K562 (cell line): ENCODE measurements around the gene PTGES3. TPM values are rescaled to one million over a fixed set of nuclear protein-coding genes. Genes with fewer than 3 reads are reported as not detected.

Experiments used
- ATAC-seq: fragments of 200-7000 bp; cut with Tn5 transposase; 3 replicates; pipeline ENCODE4 v1.9.1; 2020; ENCODE audit warnings: moderate library complexity
- BruUV-seq: library from RNA; stranded (reverse); fragments of 400-500 nt; replicated peaks from 2 replicates; lab custom pipeline; 2021; lab: Mats Ljungman, UMichigan
- CTCF ChIA-PET: fragments of 300-600 bp; formaldehyde crosslinking; extraction: SDS; loops from one replicate; lab custom pipeline; 2021; ENCODE audit warnings: low intra/inter-chr PET ratio; lab: Yijun Ruan, JAX
- POLR2A ChIA-PET: fragments of 300-600, 350-650 bp; sonication (Branson Sonifier 250); formaldehyde crosslinking; extraction: SDS; loops from one replicate; lab custom pipeline; 2021; ENCODE audit warnings: antibody characterized with exemption, inconsistent platforms; lab: Yijun Ruan, JAX
- DNase-seq, 4 experiments: peaks; one replicate each; pipeline versions ENCODE4 v3.0.0 to v3.0.0-alpha.2; 2011 to 2018; ENCODE audit warnings: low spot score in 3 of 4, mixed read lengths in 3 of 4; ENCODE audit errors: extremely low read depth in 1 of 4
- FAIRE-seq: peaks from 2 replicates; lab custom pipeline; 2011; peaks lifted over from hg19 to GRCh38; lab: Jason Lieb, UNC
- H2AFZ ChIP-seq: 2 replicates; pipeline ENCODE4 v1.6.0; 2011; ENCODE audit warnings: low read depth, low read length, control low read depth, inconsistent platforms
- H3K27ac ChIP-seq: fragments of 200-600 bp; 3 replicates; pipeline ENCODE4 v1.8.0; 2011; ENCODE audit warnings: low read depth, mild to moderate bottlenecking, control low read depth, inconsistent platforms, low read length, moderate library complexity, mixed read lengths; ENCODE audit errors: extremely low read depth
- H3K27me3 ChIP-seq, 2 experiments: fragments of 300-600 bp in 1 of 2; 2 replicates in 1 of 2; 3 replicates in 1 of 2; pipeline versions ENCODE4 v1.6.0 to v1.8.0; 2011; ENCODE audit warnings: inconsistent platforms in 2 of 2, low read length in 2 of 2, mild to moderate bottlenecking in 1 of 2, mixed read lengths in 1 of 2, moderate library complexity in 1 of 2; ENCODE audit not compliant: control insufficient read depth in 2 of 2, insufficient read depth in 2 of 2
- H3K36me3 ChIP-seq: fragments of 300-600 bp; 3 replicates; pipeline ENCODE4 v1.8.0; 2011; ENCODE audit warnings: mild to moderate bottlenecking, low read length, inconsistent platforms; ENCODE audit not compliant: control insufficient read depth, insufficient read depth
- H3K4me1 ChIP-seq, 2 experiments: fragments of 200-600 bp in 1 of 2; replicated peaks in 1 of 2; 2 replicates in 1 of 2; 3 replicates in 1 of 2; pipeline versions ENCODE4 v1.5.1 to v1.8.0; 2011; ENCODE audit warnings: inconsistent platforms in 2 of 2, low read length in 2 of 2, mild to moderate bottlenecking in 1 of 2, mixed read lengths in 1 of 2, moderate library complexity in 1 of 2; ENCODE audit not compliant: control insufficient read depth in 2 of 2, insufficient read depth in 2 of 2
- H3K4me2 ChIP-seq: 2 replicates; pipeline ENCODE4 v1.6.1; 2011; ENCODE audit warnings: low read length, control low read depth, inconsistent platforms, mixed read lengths; ENCODE audit not compliant: insufficient read depth
- H3K4me3 ChIP-seq: fragments of 200-600 bp; sonication (generic), shearing (Covaris generic); 2 replicates; pipeline ENCODE4 v1.5.1; 2016; ENCODE audit warnings: control low read depth, inconsistent platforms
- H3K79me2 ChIP-seq: fragments of 200-600 bp; 3 replicates; pipeline ENCODE4 v1.8.0; 2011; ENCODE audit warnings: low read length, inconsistent platforms; ENCODE audit not compliant: control insufficient read depth, insufficient read depth
- H3K9ac ChIP-seq, 2 experiments: 2 replicates each; pipeline versions ENCODE4 v1.6.0 to v1.6.1; 2011; ENCODE audit warnings: low read depth in 2 of 2, low read length in 2 of 2, control low read depth in 1 of 2, inconsistent platforms in 1 of 2, mild to moderate bottlenecking in 1 of 2, mixed read lengths in 1 of 2; ENCODE audit not compliant: insufficient read depth in 1 of 2
- H3K9me1 ChIP-seq: one replicate; pipeline ENCODE4 v1.6.0; 2011; ENCODE audit warnings: inconsistent platforms, mild to moderate bottlenecking, low read length, moderate library complexity; ENCODE audit not compliant: control insufficient read depth, insufficient read depth
- H3K9me3 ChIP-seq: replicated peaks from 2 replicates; pipeline ENCODE4 v1.5.1; 2011; ENCODE audit warnings: low read depth, low read length, inconsistent platforms; ENCODE audit not compliant: control insufficient read depth, insufficient read depth
- H4K20me1 ChIP-seq: replicated peaks from 2 replicates; pipeline ENCODE4 v1.6.1; 2011; ENCODE audit warnings: low read length, inconsistent platforms, mixed read lengths; ENCODE audit not compliant: control insufficient read depth, insufficient read depth
- CBX3 ChIP-seq, 2 experiments: IDR thresholded peaks; 1 replicate in 1 of 2; 2 replicates in 1 of 2; pipeline ENCODE4 v1.6.1; 2012; ENCODE audit warnings: inconsistent platforms in 2 of 2, low read length in 2 of 2, borderline replicate concordance in 1 of 2, control low read depth in 1 of 2
- CEBPB ChIP-seq: fragments of 450-650 bp; IDR thresholded peaks from 2 replicates; pipeline ENCODE4 v1.6.1; 2016; ENCODE audit warnings: missing genetic modification characterization, missing compliant biosample characterization
- CEBPG ChIP-seq, 3 experiments: fragments of 200-800 bp in 1 of 3; sonication (Bioruptor generic) in 1 of 3; sonication (generic) in 1 of 3; formaldehyde crosslinking in 1 of 3; IDR thresholded peaks in 2 of 3; conservative IDR thresholded peaks in 1 of 3; 2 replicates each; pipeline versions ENCODE4 v1.6.1 to v1.8.0; 2016 to 2022; ENCODE audit warnings: missing compliant biosample characterization in 2 of 3, missing genetic modification characterization in 2 of 3, mild to moderate bottlenecking in 1 of 3, missing genetic modification reagents in 1 of 3
- NEUROD1 ChIP-seq: fragments of 150-350 bp; IDR thresholded peaks from 2 replicates; pipeline ENCODE4 v1.6.1; 2014; ENCODE audit warnings: borderline replicate concordance, low read length, low read depth; ENCODE audit not compliant: partially characterized antibody
- NR2C2 ChIP-seq, 2 experiments: fragments of 200-800 bp in 1 of 2; sonication (Bioruptor generic) in 1 of 2; sonication (generic) in 1 of 2; formaldehyde crosslinking in 1 of 2; IDR thresholded peaks; 2 replicates each; pipeline versions ENCODE4 v1.6.1 to v1.8.0; 2016 to 2022; ENCODE audit warnings: mild to moderate bottlenecking in 1 of 2, missing compliant biosample characterization in 1 of 2, missing genetic modification characterization in 1 of 2, missing genetic modification reagents in 1 of 2
- PCBP1 ChIP-seq: fragments of 200-400 bp; formaldehyde crosslinking; IDR thresholded peaks from 2 replicates; pipeline ENCODE4 v1.6.1; 2018; ENCODE audit warnings: mild to moderate bottlenecking, low read depth, low read length; ENCODE audit not compliant: poor library complexity, severe bottlenecking
- SAP30 ChIP-seq: fragments of 200-600 bp; sonication (generic); IDR thresholded peaks from 2 replicates; pipeline ENCODE4 v1.6.1; 2012; ENCODE audit warnings: borderline replicate concordance, low read depth, mild to moderate bottlenecking, moderate library complexity, low read length, control low read depth, inconsistent platforms; ENCODE audit not compliant: insufficient read depth, poor library complexity, severe bottlenecking
- XRCC5 ChIP-seq: fragments of 200-400 bp; formaldehyde crosslinking; IDR thresholded peaks from 2 replicates; pipeline ENCODE4 v1.6.1; 2017; ENCODE audit warnings: low read depth, mild to moderate bottlenecking, low read length
- ZBTB12 ChIP-seq: fragments of 250-450 bp; sonication (Bioruptor Pico); IDR thresholded peaks from 2 replicates; pipeline ENCODE4 v1.4.0; 2020
- ZNF197 ChIP-seq: fragments of 200-800 bp; sonication (Bioruptor generic); IDR thresholded peaks from 2 replicates; pipeline ENCODE4 v1.6.1; 2016; ENCODE audit warnings: low read depth, missing genetic modification characterization, missing compliant biosample characterization
- ZNF280A ChIP-seq: fragments of 450-650 bp; IDR thresholded peaks from 2 replicates; pipeline ENCODE4 v1.6.1; 2018; ENCODE audit warnings: mild to moderate bottlenecking, low read depth; ENCODE audit not compliant: partially characterized antibody
- ZNF609 ChIP-seq: sonication (generic); formaldehyde crosslinking; IDR thresholded peaks from 2 replicates; pipeline ENCODE4 v1.8.1; 2023; ENCODE audit warnings: missing genetic modification reagents, mild to moderate bottlenecking, borderline replicate concordance
- WGBS: fragments of 100-300 bp; shearing (Covaris generic); methylation state at CpG from one replicate; pipeline ENCODE4 v1.1.6; 2016; ENCODE audit warnings: low coverage, mixed read lengths; ENCODE audit not compliant: insufficient coverage; ENCODE audit errors: missing lambda C conversion rate; 5-methylcytosine and 5-hydroxymethylcytosine counted together
- in situ Hi-C: fragments of 300-500 bp; cut with MboI; formaldehyde crosslinking; loops from 4 replicates; pipeline ENCODE4 v1.15.0; 2018; ENCODE audit warnings: inconsistent platforms, mixed read lengths
- intact Hi-C: fragments of 100-400 bp; cut with micrococcal nuclease; formaldehyde crosslinking; loops from 2 replicates; pipeline ENCODE4 v1.14.2; 2022
- polyA plus RNA-seq, 8 experiments: library from polyadenylated mRNA; depleted of rRNA in 4 of 8; stranded (reverse) in 5 of 8; unstranded in 3 of 8; fragments of >200 nt; fragmentation: Nextera tagmentation in 2 of 8; fragmentation: Illumina TruSeq in 1 of 8; extraction: Ambion mirVana in 2 of 8; extraction: Trizol in 1 of 8; gene quantifications; 2 replicates each; pipeline versions ENCODE4 v1.2.1 to v1.2.3, GENCODE V29; 2011 to 2014; ENCODE audit warnings: inconsistent platforms in 1 of 8, missing spikeins in 1 of 8
- total RNA-seq, 7 experiments: library from RNA; depleted of rRNA in 6 of 7; stranded (reverse); fragments of >200 nt in 6 of 7; fragmentation: Illumina TruSeq in 2 of 7; extraction: Trizol in 2 of 7; gene quantifications; 2 replicates each; pipeline versions ENCODE4 v1.2.1 to v1.2.3, GENCODE V29; 2011 to 2021; ENCODE audit warnings: low replicate concordance in 1 of 7

PTGES3 gene
- total and polyA plus RNA-seq, 9 of the 15 experiments (the other 6 are each of a cell fraction or from before 2014, with no cell fraction given), result 163 to 501 (median 213) TPM

- ChIA-PET POLR2A (interaction anchor here (0.6 kb wide), 1 partner anchor 432 kb away, joined by 4 read pairs; no protein-coding TSS in a partner anchor), CTCF (no interaction called here)
- in situ Hi-C loops, result loop anchor here (10.0 kb wide), 1 partner anchor 84 kb away; the partner anchor contains the start of gene NACA
- no peaks in the 10 kb centered on the region for H3K27me3 ChIP-seq
- no peak for TF ChIP-seq ZNF280A
- no peak for TF ChIP-seq ZNF197 (CRISPR knock-in tag)
- TF ChIP-seq CEBPB, result peak; percentile 68
- no peak for TF ChIP-seq NEUROD1
- no peak for TF ChIP-seq CEBPG (CRISPR knock-in tag; IDR thresholded peaks at IDR 0.05)
- TF ChIP-seq CEBPG (tag; conservative IDR thresholded peaks at IDR 0.05 in 1 of 2, IDR thresholded peaks at IDR 0.05 in 1 of 2), result peak in 1 of 2 experiments; percentile 49; a peak in 1 of 4 replicates
- no peak for TF ChIP-seq NR2C2 (CRISPR knock-in tag; IDR thresholded peaks at IDR 0.05)
- TF ChIP-seq NR2C2 (tag; IDR thresholded peaks at IDR 0.05), result no peak
- no peak for TF ChIP-seq CBX3 (IDR thresholded peaks at IDR 0.05; ENCODE audit: borderline replicate concordance in 1 of 2, low read length in 2 of 2)
- no peak for TF ChIP-seq ZBTB12 (CRISPR knock-in tag)
- TF ChIP-seq ZNF609 (CRISPR knock-in tag), result no peak
- TF ChIP-seq PCBP1, result no peak
- no peak for TF ChIP-seq XRCC5
- no peak for TF ChIP-seq SAP30
- H3K27ac ChIP-seq, result no peak overlapping the region
- H3K9ac ChIP-seq, result no peak overlapping the region
- H3K4me1 ChIP-seq, result peaks cover 4 to 21% of the 10 kb centered on the region in 2 experiments; a peak in 4 of 5 replicates
- H3K9me1 ChIP-seq, result no peaks in the 10 kb centered on the region
- FAIRE-seq (no peak), DNase-seq (no peak), ATAC-seq (no peak)
- no TSS peak for BruUV-seq
- H3K79me2 ChIP-seq, result peaks cover 55% of the 10 kb centered on the region
- no peak overlapping the region for H3K4me3 ChIP-seq
- H3K36me3 ChIP-seq, result peaks cover 80% of the 10 kb centered on the region
- no peak overlapping the region for H3K4me2 ChIP-seq
- H3K9me3 ChIP-seq, result no peaks in the 10 kb centered on the region
- peaks cover 23% of the 10 kb centered on the region for H4K20me1 ChIP-seq
- no peak overlapping the region for H2AFZ ChIP-seq
- 94% methylated on average over 5 of the region's 6 CpGs for WGBS
- intact Hi-C loops, result no loop called here
Observed at GRCh38 chr12:56641219-56641618, 46.9 kb downstream of the PTGES3 start.
